ENCODE results near the gene SPON1.

Gene SPON1

DNA sequence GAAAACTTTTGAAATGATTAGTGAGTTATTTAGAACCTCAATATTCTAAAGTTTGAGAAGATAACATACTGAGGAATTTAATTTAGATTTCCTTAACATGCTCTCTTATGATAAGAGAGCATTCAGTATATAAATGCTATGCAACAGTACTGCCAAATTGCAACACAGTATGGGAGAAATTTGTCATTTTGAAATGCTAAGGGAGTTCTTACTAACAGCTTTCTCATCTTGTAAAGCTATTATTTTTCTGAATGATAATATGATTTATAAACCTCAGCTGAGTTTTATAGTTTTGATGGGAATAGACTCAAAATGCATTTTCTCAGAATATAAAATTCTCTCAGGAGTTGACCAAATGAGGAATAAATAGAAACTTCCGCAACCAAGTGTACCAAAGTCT lies 108.4 kb downstream of the SPON1 start:
- Histone ChIP-seq H3K4me1 (ENCODE audit: insufficient read depth, low read length, severe bottlenecking) (no peaks in the 10 kb centered on the region), H3K9me2 (ENCODE audit: low read depth, low read length) (no peaks in the 10 kb centered on the region), H4K20me1 (ENCODE audit: insufficient read depth, low read length) (no peaks in the 10 kb centered on the region), H3K27me3 (ENCODE audit: insufficient read depth, low read length) (no peaks in the 10 kb centered on the region), H3K4me2 (ENCODE audit: low read length) (no peak overlapping the region), H3K27ac (ENCODE audit: low read depth, low read length, poor library complexity, severe bottlenecking) (no peak overlapping the region), H3K36me3 (ENCODE audit: insufficient read depth, low read length) (no peaks in the 10 kb centered on the region), H3K79me2 (ENCODE audit: insufficient read depth, low read length) (no peaks in the 10 kb centered on the region), H3K9ac (ENCODE audit: low read length) (no peak overlapping the region), H3F3A (ENCODE audit: insufficient read depth, low read length) (no peaks in the 10 kb centered on the region), H3K9me3 (ENCODE audit: low read length) (no peaks in the 10 kb centered on the region), H2AFZ (ENCODE audit: low read length) (no peak overlapping the region), H3K4me3 (ENCODE audit: low read depth, low read length, poor library complexity, severe bottlenecking) (no peak overlapping the region)
- TF ChIP-seq, protein P1, sequence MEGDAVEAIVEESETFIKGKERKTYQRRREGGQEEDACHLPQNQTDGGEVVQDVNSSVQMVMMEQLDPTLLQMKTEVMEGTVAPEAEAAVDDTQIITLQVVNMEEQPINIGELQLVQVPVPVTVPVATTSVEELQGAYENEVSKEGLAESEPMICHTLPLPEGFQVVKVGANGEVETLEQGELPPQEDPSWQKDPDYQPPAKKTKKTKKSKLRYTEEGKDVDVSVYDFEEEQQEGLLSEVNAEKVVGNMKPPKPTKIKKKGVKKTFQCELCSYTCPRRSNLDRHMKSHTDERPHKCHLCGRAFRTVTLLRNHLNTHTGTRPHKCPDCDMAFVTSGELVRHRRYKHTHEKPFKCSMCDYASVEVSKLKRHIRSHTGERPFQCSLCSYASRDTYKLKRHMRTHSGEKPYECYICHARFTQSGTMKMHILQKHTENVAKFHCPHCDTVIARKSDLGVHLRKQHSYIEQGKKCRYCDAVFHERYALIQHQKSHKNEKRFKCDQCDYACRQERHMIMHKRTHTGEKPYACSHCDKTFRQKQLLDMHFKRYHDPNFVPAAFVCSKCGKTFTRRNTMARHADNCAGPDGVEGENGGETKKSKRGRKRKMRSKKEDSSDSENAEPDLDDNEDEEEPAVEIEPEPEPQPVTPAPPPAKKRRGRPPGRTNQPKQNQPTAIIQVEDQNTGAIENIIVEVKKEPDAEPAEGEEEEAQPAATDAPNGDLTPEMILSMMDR (IDR thresholded peaks at IDR 0.05; ENCODE audit: low read length): no peak
- no peak for TF ChIP-seq EZH2 (IDR thresholded peaks at IDR 0.05; ENCODE audit: borderline replicate concordance, low read length)

DNA sequence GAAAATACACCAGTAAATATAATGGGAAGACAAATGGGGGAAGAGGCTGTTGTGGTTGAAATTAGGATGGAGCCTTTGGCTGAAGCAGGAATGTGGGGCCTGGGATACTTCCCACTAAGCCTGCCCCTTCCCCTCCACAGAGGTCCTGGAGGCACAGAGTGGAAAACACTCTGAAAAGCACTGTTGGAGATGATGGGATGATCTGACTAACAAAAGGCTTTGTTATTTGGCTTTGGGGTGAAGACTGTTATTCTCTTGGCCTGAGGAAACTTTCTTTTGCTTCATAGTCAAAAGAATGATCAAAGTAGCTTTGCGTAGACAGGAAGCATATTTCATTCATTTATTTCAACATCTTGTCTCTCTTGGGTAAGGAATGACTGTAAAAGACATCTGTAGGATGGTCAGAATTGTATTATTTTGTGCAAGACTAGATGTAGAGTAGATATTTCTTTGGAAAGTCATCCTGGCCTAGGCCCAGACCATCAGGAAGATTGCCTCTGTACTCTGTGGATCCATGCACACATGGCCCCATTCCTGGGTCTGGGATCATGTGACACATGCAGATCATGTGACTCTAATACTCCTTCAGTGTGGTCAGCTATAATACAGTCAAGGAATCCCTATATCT lies 111.4 kb downstream of the SPON1 start:
- Histone ChIP-seq H3F3A (ENCODE audit: insufficient read depth, low read length) (no peaks in the 10 kb centered on the region), H4K20me1 (ENCODE audit: insufficient read depth, low read length) (no peaks in the 10 kb centered on the region), H3K4me1 (ENCODE audit: insufficient read depth, low read length, severe bottlenecking) (no peaks in the 10 kb centered on the region), H3K4me3 (ENCODE audit: low read depth, low read length, poor library complexity, severe bottlenecking) (no peak overlapping the region), H3K9me3 (ENCODE audit: low read length) (no peaks in the 10 kb centered on the region), H3K36me3 (ENCODE audit: insufficient read depth, low read length) (no peaks in the 10 kb centered on the region), H3K27ac (ENCODE audit: low read depth, low read length, poor library complexity, severe bottlenecking) (no peak overlapping the region), H3K9ac (ENCODE audit: low read length) (no peak overlapping the region), H3K4me2 (ENCODE audit: low read length) (no peak overlapping the region), H3K9me2 (ENCODE audit: low read depth, low read length) (no peaks in the 10 kb centered on the region), H3K79me2 (ENCODE audit: insufficient read depth, low read length) (no peaks in the 10 kb centered on the region), H3K27me3 (ENCODE audit: insufficient read depth, low read length) (no peaks in the 10 kb centered on the region), H2AFZ (ENCODE audit: low read length) (no peak overlapping the region)
- no peak for TF ChIP-seq EZH2 (IDR thresholded peaks at IDR 0.05; ENCODE audit: borderline replicate concordance, low read length)
- TF ChIP-seq, protein P1 (IDR thresholded peaks at IDR 0.05; ENCODE audit: low read length): no peak

GRCh38 chr11:14075118-14076078 lies 112.9 kb downstream of the SPON1 start:
- no peak overlapping the region for H3K9ac ChIP-seq (ENCODE audit: low read length)
- no peaks in the 10 kb centered on the region for H3K27me3 ChIP-seq (ENCODE audit: insufficient read depth, low read length)
- TF ChIP-seq, protein P1 (IDR thresholded peaks at IDR 0.05; ENCODE audit: low read length): no peak
- TF ChIP-seq EZH2 (IDR thresholded peaks at IDR 0.05; ENCODE audit: borderline replicate concordance, low read length): no peak
- H4K20me1 ChIP-seq (ENCODE audit: insufficient read depth, low read length): no peaks in the 10 kb centered on the region
- no peaks in the 10 kb centered on the region for H3K9me2 ChIP-seq (ENCODE audit: low read depth, low read length)
- no peaks in the 10 kb centered on the region for H3K9me3 ChIP-seq (ENCODE audit: low read length)
- H2AFZ ChIP-seq (ENCODE audit: low read length): no peak overlapping the region
- no peak overlapping the region for H3K4me3 ChIP-seq (ENCODE audit: low read depth, low read length, poor library complexity, severe bottlenecking)
- no peaks in the 10 kb centered on the region for H3K79me2 ChIP-seq (ENCODE audit: insufficient read depth, low read length)
- H3K36me3 ChIP-seq (ENCODE audit: insufficient read depth, low read length): no peaks in the 10 kb centered on the region
- no peak overlapping the region for H3K27ac ChIP-seq (ENCODE audit: low read depth, low read length, poor library complexity, severe bottlenecking)
- H3K4me2 ChIP-seq (ENCODE audit: low read length): no peak overlapping the region
- H3F3A ChIP-seq (ENCODE audit: insufficient read depth, low read length): no peaks in the 10 kb centered on the region
- H3K4me1 ChIP-seq (ENCODE audit: insufficient read depth, low read length, severe bottlenecking): no peaks in the 10 kb centered on the region

Measured in OCI-LY1 (cell line).